ENCODE results near the gene ZDHHC24.

GRCh38 chr11:66510990-66511339, 34.9 kb downstream of the ZDHHC24 start:
- TF ChIP-seq, protein P1, sequence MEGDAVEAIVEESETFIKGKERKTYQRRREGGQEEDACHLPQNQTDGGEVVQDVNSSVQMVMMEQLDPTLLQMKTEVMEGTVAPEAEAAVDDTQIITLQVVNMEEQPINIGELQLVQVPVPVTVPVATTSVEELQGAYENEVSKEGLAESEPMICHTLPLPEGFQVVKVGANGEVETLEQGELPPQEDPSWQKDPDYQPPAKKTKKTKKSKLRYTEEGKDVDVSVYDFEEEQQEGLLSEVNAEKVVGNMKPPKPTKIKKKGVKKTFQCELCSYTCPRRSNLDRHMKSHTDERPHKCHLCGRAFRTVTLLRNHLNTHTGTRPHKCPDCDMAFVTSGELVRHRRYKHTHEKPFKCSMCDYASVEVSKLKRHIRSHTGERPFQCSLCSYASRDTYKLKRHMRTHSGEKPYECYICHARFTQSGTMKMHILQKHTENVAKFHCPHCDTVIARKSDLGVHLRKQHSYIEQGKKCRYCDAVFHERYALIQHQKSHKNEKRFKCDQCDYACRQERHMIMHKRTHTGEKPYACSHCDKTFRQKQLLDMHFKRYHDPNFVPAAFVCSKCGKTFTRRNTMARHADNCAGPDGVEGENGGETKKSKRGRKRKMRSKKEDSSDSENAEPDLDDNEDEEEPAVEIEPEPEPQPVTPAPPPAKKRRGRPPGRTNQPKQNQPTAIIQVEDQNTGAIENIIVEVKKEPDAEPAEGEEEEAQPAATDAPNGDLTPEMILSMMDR (conservative IDR thresholded peaks at IDR 0.05; ENCODE audit: low read length): no peak
- no peak for TF ChIP-seq EZH2phosphoT487 (IDR thresholded peaks at IDR 0.05; ENCODE audit: borderline replicate concordance, low read depth, low read length)

All from OCI-LY7 (cell line).